ENCODE data around the gene PIK3R1. TPM values are rescaled to one million over a fixed set of nuclear protein-coding genes. Genes with fewer than 3 reads are reported as not detected.

The PIK3R1 gene
- total and polyA plus RNA-seq, 2 experiments from 2014 or later, result 5.9 to 9.8 TPM

DNA sequence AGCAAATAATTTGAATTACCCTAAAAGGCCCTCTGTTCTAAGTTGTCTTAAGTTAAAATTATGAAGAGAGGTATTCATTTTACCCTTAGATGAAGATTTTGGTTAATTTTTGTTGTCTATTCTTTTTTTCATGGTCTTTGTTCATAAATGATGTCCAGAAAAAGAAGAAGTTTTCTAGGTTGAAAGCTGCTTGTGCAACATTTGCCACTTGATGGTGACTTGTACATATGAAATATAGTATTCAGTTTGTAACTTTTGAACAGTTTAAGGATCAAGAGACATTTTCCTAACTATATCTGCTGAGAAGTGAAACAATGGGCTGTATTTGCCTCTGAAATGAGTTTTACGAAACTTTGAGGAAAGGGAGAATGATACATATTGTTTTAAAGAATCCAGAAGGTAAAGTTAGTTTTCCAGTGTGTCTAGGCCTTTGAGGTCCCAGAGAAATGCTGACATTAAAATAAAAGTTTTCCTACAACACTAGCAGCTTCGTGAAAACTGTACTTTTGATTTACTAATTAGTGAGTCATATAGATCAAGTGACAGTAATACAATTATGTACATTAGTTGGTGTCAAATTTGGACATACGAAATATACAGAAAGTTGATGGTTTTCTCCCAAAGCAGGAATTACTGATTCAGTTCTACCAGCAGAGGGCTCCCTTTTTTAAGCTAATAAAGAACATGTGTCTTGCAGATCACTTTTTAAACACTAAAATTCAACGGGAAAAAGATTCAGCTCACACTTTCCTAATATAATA is 70.5 kb downstream of the PIK3R1 start:
- H3K4me3 Mint-ChIP-seq, result no peak overlapping the region
- H3K4me1 ChIP-seq (ENCODE audit: insufficient read depth), result peaks cover 31% of the 10 kb centered on the region
- no peaks in the 10 kb centered on the region for H3K27me3 ChIP-seq (ENCODE audit: insufficient read depth)
- TF ChIP-seq NANOG (IDR thresholded peaks at IDR 0.05; ENCODE audit: borderline replicate concordance), result no peak
- TF ChIP-seq, protein P1, sequence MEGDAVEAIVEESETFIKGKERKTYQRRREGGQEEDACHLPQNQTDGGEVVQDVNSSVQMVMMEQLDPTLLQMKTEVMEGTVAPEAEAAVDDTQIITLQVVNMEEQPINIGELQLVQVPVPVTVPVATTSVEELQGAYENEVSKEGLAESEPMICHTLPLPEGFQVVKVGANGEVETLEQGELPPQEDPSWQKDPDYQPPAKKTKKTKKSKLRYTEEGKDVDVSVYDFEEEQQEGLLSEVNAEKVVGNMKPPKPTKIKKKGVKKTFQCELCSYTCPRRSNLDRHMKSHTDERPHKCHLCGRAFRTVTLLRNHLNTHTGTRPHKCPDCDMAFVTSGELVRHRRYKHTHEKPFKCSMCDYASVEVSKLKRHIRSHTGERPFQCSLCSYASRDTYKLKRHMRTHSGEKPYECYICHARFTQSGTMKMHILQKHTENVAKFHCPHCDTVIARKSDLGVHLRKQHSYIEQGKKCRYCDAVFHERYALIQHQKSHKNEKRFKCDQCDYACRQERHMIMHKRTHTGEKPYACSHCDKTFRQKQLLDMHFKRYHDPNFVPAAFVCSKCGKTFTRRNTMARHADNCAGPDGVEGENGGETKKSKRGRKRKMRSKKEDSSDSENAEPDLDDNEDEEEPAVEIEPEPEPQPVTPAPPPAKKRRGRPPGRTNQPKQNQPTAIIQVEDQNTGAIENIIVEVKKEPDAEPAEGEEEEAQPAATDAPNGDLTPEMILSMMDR (conservative IDR thresholded peaks at IDR 0.05; ENCODE audit: low read depth in 2 of 2), result peak; percentile 61 to 97
- H3K36me3 ChIP-seq (ENCODE audit: insufficient read depth), result no peaks in the 10 kb centered on the region
- no peaks in the 10 kb centered on the region for H3K9me2 ChIP-seq (ENCODE audit: insufficient read depth)
- no peak overlapping the region for H3K4me3 ChIP-seq
- H4K20me1 ChIP-seq (replicated peaks; ENCODE audit: insufficient read depth), result no peaks in the 10 kb centered on the region
- peak; percentile 77 for DNase-seq (ENCODE audit: low spot score)
- no peak overlapping the region for H3K27ac ChIP-seq (ENCODE audit: low read depth)
- H3K27me3 Mint-ChIP-seq (ENCODE audit: insufficient read depth, low read depth, poor library complexity), result peaks cover 1% of the 10 kb centered on the region
- peaks cover 42% of the 10 kb centered on the region for H3K4me1 Mint-ChIP-seq
- H3F3A ChIP-seq (replicated peaks; ENCODE audit: low read depth), result no peaks in the 10 kb centered on the region
- peaks cover 7% of the 10 kb centered on the region; the same call in 1 of the 3 replicates for H3K36me3 Mint-ChIP-seq (ENCODE audit: low read depth)
- no peak overlapping the region for H3K27ac Mint-ChIP-seq
- H3K79me2 ChIP-seq (replicated peaks; ENCODE audit: insufficient read depth), result no peaks in the 10 kb centered on the region
- H2AFZ ChIP-seq, result no peak overlapping the region
- ATAC-seq, result no peak
- H3K9me3 Mint-ChIP-seq, result no peaks in the 10 kb centered on the region
- H3K4me2 ChIP-seq, result no peak overlapping the region

DNA sequence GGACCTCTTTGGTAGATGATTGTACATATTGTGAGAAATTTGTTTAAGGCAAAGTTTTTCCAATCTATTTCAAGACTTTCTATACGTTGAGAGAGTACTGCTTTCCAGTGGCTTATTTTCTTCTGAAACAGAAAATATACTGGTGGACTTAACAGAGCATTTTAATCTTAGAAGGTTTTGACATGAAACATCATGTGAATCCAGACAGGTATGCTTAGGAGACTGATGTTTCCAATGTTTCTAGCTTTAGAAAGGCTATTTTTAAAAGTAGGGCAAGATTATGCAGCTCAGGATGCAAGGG is 71.0 kb downstream of the PIK3R1 start:
- H3K27me3 ChIP-seq (ENCODE audit: insufficient read depth), result no peaks in the 10 kb centered on the region
- DNase-seq (ENCODE audit: low spot score) (no peak), ATAC-seq (no peak)
- peaks cover 7% of the 10 kb centered on the region; the same call in 1 of the 3 replicates for H3K36me3 Mint-ChIP-seq (ENCODE audit: low read depth)
- no peaks in the 10 kb centered on the region for H3K79me2 ChIP-seq (replicated peaks; ENCODE audit: insufficient read depth)
- no peaks in the 10 kb centered on the region for H4K20me1 ChIP-seq (replicated peaks; ENCODE audit: insufficient read depth)
- H3K9me2 ChIP-seq (ENCODE audit: insufficient read depth), result no peaks in the 10 kb centered on the region
- peaks cover 46% of the 10 kb centered on the region for H3K4me1 Mint-ChIP-seq
- H3K4me2 ChIP-seq, result no peak overlapping the region
- no peak overlapping the region for H3K4me3 ChIP-seq
- no peaks in the 10 kb centered on the region for H3F3A ChIP-seq (replicated peaks; ENCODE audit: low read depth)
- no peak overlapping the region for H3K27ac ChIP-seq (ENCODE audit: low read depth)
- H3K36me3 ChIP-seq (ENCODE audit: insufficient read depth), result no peaks in the 10 kb centered on the region
- peaks cover 1% of the 10 kb centered on the region for H3K27me3 Mint-ChIP-seq (ENCODE audit: insufficient read depth, low read depth, poor library complexity)
- H3K4me3 Mint-ChIP-seq, result no peak overlapping the region
- H3K9me3 Mint-ChIP-seq, result no peaks in the 10 kb centered on the region
- no peak overlapping the region for H3K27ac Mint-ChIP-seq
- H2AFZ ChIP-seq, result no peak overlapping the region
- peaks cover 37% of the 10 kb centered on the region for H3K4me1 ChIP-seq (ENCODE audit: insufficient read depth)
- TF ChIP-seq POLR2AphosphoS5 (IDR thresholded peaks at IDR 0.05; ENCODE audit: low read depth) (no peak), EZH2phosphoT487 (IDR thresholded peaks at IDR 0.05; ENCODE audit: unreplicated experiment) (no peak), EZH2 (IDR thresholded peaks at IDR 0.05; ENCODE audit: low read depth, unreplicated experiment) (no peak)
- TF ChIP-seq, protein P2, sequence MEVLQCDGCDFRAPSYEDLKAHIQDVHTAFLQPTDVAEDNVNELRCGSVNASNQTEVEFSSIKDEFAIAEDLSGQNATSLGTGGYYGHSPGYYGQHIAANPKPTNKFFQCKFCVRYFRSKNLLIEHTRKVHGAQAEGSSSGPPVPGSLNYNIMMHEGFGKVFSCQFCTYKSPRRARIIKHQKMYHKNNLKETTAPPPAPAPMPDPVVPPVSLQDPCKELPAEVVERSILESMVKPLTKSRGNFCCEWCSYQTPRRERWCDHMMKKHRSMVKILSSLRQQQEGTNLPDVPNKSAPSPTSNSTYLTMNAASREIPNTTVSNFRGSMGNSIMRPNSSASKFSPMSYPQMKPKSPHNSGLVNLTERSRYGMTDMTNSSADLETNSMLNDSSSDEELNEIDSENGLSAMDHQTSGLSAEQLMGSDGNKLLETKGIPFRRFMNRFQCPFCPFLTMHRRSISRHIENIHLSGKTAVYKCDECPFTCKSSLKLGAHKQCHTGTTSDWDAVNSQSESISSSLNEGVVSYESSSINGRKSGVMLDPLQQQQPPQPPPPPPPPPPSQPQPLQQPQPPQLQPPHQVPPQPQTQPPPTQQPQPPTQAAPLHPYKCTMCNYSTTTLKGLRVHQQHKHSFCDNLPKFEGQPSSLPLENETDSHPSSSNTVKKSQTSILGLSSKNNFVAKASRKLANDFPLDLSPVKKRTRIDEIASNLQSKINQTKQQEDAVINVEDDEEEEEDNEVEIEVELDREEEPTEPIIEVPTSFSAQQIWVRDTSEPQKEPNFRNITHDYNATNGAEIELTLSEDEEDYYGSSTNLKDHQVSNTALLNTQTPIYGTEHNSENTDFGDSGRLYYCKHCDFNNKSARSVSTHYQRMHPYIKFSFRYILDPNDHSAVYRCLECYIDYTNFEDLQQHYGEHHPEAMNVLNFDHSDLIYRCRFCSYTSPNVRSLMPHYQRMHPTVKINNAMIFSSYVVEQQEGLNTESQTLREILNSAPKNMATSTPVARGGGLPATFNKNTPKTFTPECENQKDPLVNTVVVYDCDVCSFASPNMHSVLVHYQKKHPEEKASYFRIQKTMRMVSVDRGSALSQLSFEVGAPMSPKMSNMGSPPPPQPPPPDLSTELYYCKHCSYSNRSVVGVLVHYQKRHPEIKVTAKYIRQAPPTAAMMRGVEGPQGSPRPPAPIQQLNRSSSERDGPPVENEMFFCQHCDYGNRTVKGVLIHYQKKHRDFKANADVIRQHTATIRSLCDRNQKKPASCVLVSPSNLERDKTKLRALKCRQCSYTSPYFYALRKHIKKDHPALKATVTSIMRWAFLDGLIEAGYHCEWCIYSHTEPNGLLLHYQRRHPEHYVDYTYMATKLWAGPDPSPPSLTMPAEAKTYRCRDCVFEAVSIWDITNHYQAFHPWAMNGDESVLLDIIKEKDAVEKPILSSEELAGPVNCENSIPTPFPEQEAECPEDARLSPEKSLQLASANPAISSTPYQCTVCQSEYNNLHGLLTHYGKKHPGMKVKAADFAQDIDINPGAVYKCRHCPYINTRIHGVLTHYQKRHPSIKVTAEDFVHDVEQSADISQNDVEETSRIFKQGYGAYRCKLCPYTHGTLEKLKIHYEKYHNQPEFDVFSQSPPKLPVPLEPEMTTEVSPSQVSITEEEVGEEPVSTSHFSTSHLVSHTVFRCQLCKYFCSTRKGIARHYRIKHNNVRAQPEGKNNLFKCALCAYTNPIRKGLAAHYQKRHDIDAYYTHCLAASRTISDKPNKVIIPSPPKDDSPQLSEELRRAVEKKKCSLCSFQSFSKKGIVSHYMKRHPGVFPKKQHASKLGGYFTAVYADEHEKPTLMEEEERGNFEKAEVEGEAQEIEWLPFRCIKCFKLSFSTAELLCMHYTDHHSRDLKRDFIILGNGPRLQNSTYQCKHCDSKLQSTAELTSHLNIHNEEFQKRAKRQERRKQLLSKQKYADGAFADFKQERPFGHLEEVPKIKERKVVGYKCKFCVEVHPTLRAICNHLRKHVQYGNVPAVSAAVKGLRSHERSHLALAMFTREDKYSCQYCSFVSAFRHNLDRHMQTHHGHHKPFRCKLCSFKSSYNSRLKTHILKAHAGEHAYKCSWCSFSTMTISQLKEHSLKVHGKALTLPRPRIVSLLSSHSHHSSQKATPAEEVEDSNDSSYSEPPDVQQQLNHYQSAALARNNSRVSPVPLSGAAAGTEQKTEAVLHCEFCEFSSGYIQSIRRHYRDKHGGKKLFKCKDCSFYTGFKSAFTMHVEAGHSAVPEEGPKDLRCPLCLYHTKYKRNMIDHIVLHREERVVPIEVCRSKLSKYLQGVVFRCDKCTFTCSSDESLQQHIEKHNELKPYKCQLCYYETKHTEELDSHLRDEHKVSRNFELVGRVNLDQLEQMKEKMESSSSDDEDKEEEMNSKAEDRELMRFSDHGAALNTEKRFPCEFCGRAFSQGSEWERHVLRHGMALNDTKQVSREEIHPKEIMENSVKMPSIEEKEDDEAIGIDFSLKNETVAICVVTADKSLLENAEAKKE (CRISPR knock-in tag; IDR thresholded peaks at IDR 0.05), result no peak
- TF ChIP-seq, protein P3, sequence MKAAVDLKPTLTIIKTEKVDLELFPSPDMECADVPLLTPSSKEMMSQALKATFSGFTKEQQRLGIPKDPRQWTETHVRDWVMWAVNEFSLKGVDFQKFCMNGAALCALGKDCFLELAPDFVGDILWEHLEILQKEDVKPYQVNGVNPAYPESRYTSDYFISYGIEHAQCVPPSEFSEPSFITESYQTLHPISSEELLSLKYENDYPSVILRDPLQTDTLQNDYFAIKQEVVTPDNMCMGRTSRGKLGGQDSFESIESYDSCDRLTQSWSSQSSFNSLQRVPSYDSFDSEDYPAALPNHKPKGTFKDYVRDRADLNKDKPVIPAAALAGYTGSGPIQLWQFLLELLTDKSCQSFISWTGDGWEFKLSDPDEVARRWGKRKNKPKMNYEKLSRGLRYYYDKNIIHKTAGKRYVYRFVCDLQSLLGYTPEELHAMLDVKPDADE (IDR thresholded peaks at IDR 0.05), result no peak
- TF ChIP-seq, protein P4, sequence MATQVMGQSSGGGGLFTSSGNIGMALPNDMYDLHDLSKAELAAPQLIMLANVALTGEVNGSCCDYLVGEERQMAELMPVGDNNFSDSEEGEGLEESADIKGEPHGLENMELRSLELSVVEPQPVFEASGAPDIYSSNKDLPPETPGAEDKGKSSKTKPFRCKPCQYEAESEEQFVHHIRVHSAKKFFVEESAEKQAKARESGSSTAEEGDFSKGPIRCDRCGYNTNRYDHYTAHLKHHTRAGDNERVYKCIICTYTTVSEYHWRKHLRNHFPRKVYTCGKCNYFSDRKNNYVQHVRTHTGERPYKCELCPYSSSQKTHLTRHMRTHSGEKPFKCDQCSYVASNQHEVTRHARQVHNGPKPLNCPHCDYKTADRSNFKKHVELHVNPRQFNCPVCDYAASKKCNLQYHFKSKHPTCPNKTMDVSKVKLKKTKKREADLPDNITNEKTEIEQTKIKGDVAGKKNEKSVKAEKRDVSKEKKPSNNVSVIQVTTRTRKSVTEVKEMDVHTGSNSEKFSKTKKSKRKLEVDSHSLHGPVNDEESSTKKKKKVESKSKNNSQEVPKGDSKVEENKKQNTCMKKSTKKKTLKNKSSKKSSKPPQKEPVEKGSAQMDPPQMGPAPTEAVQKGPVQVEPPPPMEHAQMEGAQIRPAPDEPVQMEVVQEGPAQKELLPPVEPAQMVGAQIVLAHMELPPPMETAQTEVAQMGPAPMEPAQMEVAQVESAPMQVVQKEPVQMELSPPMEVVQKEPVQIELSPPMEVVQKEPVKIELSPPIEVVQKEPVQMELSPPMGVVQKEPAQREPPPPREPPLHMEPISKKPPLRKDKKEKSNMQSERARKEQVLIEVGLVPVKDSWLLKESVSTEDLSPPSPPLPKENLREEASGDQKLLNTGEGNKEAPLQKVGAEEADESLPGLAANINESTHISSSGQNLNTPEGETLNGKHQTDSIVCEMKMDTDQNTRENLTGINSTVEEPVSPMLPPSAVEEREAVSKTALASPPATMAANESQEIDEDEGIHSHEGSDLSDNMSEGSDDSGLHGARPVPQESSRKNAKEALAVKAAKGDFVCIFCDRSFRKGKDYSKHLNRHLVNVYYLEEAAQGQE (IDR thresholded peaks at IDR 0.05; ENCODE audit: unreplicated experiment), result no peak
